Immature natural killer cell (primary cell): Measurements from ENCODE around the gene SLC35A4. TPM values are rescaled to one million over a fixed set of nuclear protein-coding genes. Genes with fewer than 3 reads are reported as not detected.

Experiments
- DNase-seq, 3 donors: peaks; one replicate each; pipeline ENCODE4 v3.0.0; 2022; ENCODE audit warnings: mixed read lengths in 1 of 3
- H3K27ac Mint-ChIP-seq, 6 donors: one replicate each; pipeline ENCODE4 v1.8.0; 2020; ENCODE audit warnings: mixed read lengths in 6 of 6, mild to moderate bottlenecking in 5 of 6, inconsistent platforms in 4 of 6, moderate library complexity in 3 of 6
- H3K27me3 Mint-ChIP-seq, 3 donors: one replicate each; pipeline ENCODE4 v1.8.0; 2020 to 2021; ENCODE audit warnings: low read depth in 3 of 3, mild to moderate bottlenecking in 3 of 3, mixed read lengths in 3 of 3, moderate library complexity in 3 of 3, inconsistent platforms in 1 of 3
- H3K36me3 Mint-ChIP-seq, 3 donors: one replicate each; pipeline ENCODE4 v1.8.0; 2020; ENCODE audit warnings: mixed read lengths in 3 of 3, inconsistent platforms in 2 of 3, mild to moderate bottlenecking in 2 of 3
- H3K4me1 Mint-ChIP-seq, 2 donors: one replicate each; pipeline ENCODE4 v1.8.0; 2020; ENCODE audit warnings: inconsistent platforms in 2 of 2, mild to moderate bottlenecking in 2 of 2, mixed read lengths in 2 of 2, moderate library complexity in 1 of 2
- H3K4me3 Mint-ChIP-seq, 5 donors: one replicate each; pipeline ENCODE4 v1.8.0; 2020; ENCODE audit warnings: mild to moderate bottlenecking in 5 of 5, mixed read lengths in 5 of 5, inconsistent platforms in 3 of 5, moderate library complexity in 3 of 5
- H3K9me3 Mint-ChIP-seq, 6 donors: one replicate each; pipeline ENCODE4 v1.8.0; 2020; ENCODE audit warnings: mild to moderate bottlenecking in 6 of 6, mixed read lengths in 6 of 6, inconsistent platforms in 4 of 6, moderate library complexity in 3 of 6
- polyA plus RNA-seq, 3 donors: library from polyadenylated mRNA; unstranded; fragments of 300-500 nt; fragmentation: Illumina TruSeq; gene quantifications; one replicate each; pipeline ENCODE4 v1.2.3, GENCODE V29; 2021

Gene SLC35A4
- polyA plus RNA-seq, 3 donors from 2014 or later, result 73.3 to 134 (median 131) TPM

- Mint-ChIP-seq H3K4me3 (no peak overlapping the region), H3K27me3 (peaks cover 0 to 3% (median 1%) of the 10 kb centered on the region in 3 donors), H3K9me3 (peaks cover 0 to 2% (median 0%) of the 10 kb centered on the region in 6 donors), H3K27ac (no peak overlapping the region), H3K36me3 (no peaks in the 10 kb centered on the region), H3K4me1 (no peaks in the 10 kb centered on the region)
- no peak for DNase-seq
Observed at GRCh38 chr5:140603734-140604133, 39.1 kb downstream of the SLC35A4 start.

DNA sequence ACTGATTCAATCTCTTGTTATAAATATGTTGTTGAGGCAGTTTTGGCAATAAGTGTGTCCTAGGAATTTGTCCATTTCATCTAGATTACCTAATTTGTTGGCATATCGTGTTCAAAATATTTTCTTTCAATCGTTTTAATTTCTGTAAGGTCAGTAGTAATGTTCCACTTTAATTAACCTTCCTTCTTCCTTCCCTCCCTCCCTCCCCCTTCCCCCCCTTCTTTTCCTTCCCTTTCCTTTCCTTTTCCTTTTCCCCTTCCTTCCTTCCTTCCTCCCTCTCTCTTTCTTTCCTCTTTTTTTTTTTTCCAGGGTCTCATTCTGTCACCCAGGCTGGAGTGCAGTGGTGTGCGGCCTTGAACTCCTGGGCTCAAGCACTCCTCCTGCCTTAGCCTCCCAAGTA lies 41.3 kb downstream of the SLC35A4 start:
- no peak overlapping the region for H3K27ac Mint-ChIP-seq
- no peaks in the 10 kb centered on the region for H3K4me1 Mint-ChIP-seq
- no peak for DNase-seq
- no peak overlapping the region for H3K4me3 Mint-ChIP-seq
- no peaks in the 10 kb centered on the region for H3K36me3 Mint-ChIP-seq
- peaks cover 0 to 2% (median 0%) of the 10 kb centered on the region in 6 donors for H3K9me3 Mint-ChIP-seq
- H3K27me3 Mint-ChIP-seq, result peaks cover 0 to 3% (median 1%) of the 10 kb centered on the region in 3 donors

- Mint-ChIP-seq H3K27ac (no peak overlapping the region), H3K27me3 (peaks cover 0 to 7% (median 7%) of the 10 kb centered on the region in 3 donors), H3K4me1 (peaks cover 0 to 3% of the 10 kb centered on the region in 2 donors), H3K36me3 (no peaks in the 10 kb centered on the region), H3K9me3 (peaks cover 0 to 2% (median 0%) of the 10 kb centered on the region in 6 donors), H3K4me3 (no peak overlapping the region)
- no peak for DNase-seq
Observed at GRCh38 chr5:140607031-140607430, 42.4 kb downstream of the SLC35A4 start.

GRCh38 chr5:140608722-140609121 lies 44.1 kb downstream of the SLC35A4 start:
- Mint-ChIP-seq H3K4me3 (no peak overlapping the region), H3K36me3 (peaks cover 0 to 3% (median 0%) of the 10 kb centered on the region in 3 donors)
- no peak for DNase-seq

DNA sequence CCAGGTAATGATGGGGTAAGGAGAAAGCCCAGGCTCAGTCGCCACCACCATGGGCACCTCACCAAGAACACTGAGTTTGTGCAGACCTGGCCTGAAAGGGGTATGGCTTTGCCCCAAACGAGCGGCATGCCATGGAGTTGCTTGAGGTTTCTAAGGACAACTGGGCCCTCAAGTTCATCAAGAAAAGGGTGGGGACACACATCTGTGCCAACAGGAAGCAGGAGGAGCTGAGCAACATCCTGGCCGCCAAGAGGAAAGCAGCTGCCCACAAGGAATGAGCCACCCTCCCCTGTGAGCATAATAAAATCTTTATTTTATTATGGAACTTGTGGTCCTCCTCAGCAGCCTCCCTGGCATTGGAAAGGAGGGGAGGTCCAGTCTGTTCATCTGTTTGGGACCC lies 44.5 kb downstream of the SLC35A4 start:
- Mint-ChIP-seq H3K27ac (no peak overlapping the region), H3K4me3 (no peak overlapping the region), H3K27me3 (peaks cover 6 to 10% (median 7%) of the 10 kb centered on the region in 3 donors), H3K9me3 (no peaks in the 10 kb centered on the region), H3K4me1 (peaks cover 3 to 4% of the 10 kb centered on the region in 2 donors), H3K36me3 (peaks cover 0 to 3% (median 0%) of the 10 kb centered on the region in 3 donors)
- no peak for DNase-seq

More at GRCh38 chr5:140608722-140609121, 44.1 kb downstream of the SLC35A4 start:
- H3K4me1 Mint-ChIP-seq, result peaks cover 3 to 4% of the 10 kb centered on the region in 2 donors
- H3K27me3 Mint-ChIP-seq, result peaks cover 4 to 8% (median 7%) of the 10 kb centered on the region in 3 donors
- H3K9me3 Mint-ChIP-seq, result no peaks in the 10 kb centered on the region
- H3K27ac Mint-ChIP-seq, result no peak overlapping the region

GRCh38 chr5:140611020-140611521 lies 46.4 kb downstream of the SLC35A4 start:
- peaks cover 3 to 4% of the 10 kb centered on the region in 2 donors for H3K4me1 Mint-ChIP-seq
- no peak for DNase-seq
- H3K9me3 Mint-ChIP-seq, result no peaks in the 10 kb centered on the region
- H3K4me3 Mint-ChIP-seq, result no peak overlapping the region
- H3K27ac Mint-ChIP-seq, result no peak overlapping the region
- H3K27me3 Mint-ChIP-seq, result peaks cover 6 to 12% (median 9%) of the 10 kb centered on the region in 3 donors
- H3K36me3 Mint-ChIP-seq, result peaks cover 0 to 3% (median 0%) of the 10 kb centered on the region in 3 donors

Other genes starting within 250 kb of the SLC35A4 start
- gene HBEGF, start 218.2 kb upstream of the SLC35A4 start, polyA plus RNA-seq, result 1 to 10 TPM in 1 of 3 donors, under 1 TPM in 1, not detected in 1; 0.80 to 2.2 TPM
- not detected for gene SLC4A9, start 204.6 kb upstream of the SLC35A4 start, polyA plus RNA-seq
- 10 to 100 TPM; 37.0 to 86.1 (median 62.7) TPM for gene ANKHD1, start 163.0 kb upstream of the SLC35A4 start, polyA plus RNA-seq
- gene EIF4EBP3, start 17.2 kb upstream of the SLC35A4 start, polyA plus RNA-seq, result 10 to 100 TPM; 12.1 to 38.3 (median 15.4) TPM
- gene SRA1, start 7.4 kb upstream of the SLC35A4 start, polyA plus RNA-seq, result 10 to 100 TPM; 44.5 to 77.4 (median 55.7) TPM
- 1 to 10 TPM in 2 of 3 donors, under 1 TPM in 1; 0.94 to 3.5 (median 3.0) TPM for gene APBB3, start 230 bp upstream of the SLC35A4 start, polyA plus RNA-seq
- 1 to 10 TPM; 3.6 to 5.7 (median 5.3) TPM for gene CD14, start 68.3 kb downstream of the SLC35A4 start, polyA plus RNA-seq
- 10 to 100 TPM in 1 of 3 donors, 1 to 10 TPM in 2; 7.6 to 11.0 (median 8.3) TPM for gene TMCO6, start 74.6 kb downstream of the SLC35A4 start, polyA plus RNA-seq
- gene NDUFA2, start 82.8 kb downstream of the SLC35A4 start, polyA plus RNA-seq, result 100 to 1,000 TPM; 135 to 252 (median 163) TPM
- 100 to 1,000 TPM; 117 to 178 (median 120) TPM for gene IK, start 83.0 kb downstream of the SLC35A4 start, polyA plus RNA-seq
- gene WDR55, start 100.1 kb downstream of the SLC35A4 start, polyA plus RNA-seq, result 10 to 100 TPM; 11.0 to 20.2 (median 13.6) TPM
- not detected for gene DND1, start 108.7 kb downstream of the SLC35A4 start, polyA plus RNA-seq
- gene HARS1, start 126.5 kb downstream of the SLC35A4 start, polyA plus RNA-seq, result 10 to 100 TPM; 52.0 to 90.7 (median 79.5) TPM
- gene HARS2, start 126.6 kb downstream of the SLC35A4 start, polyA plus RNA-seq, result 10 to 100 TPM; 13.2 to 37.7 (median 27.0) TPM
- 10 to 100 TPM; 76.7 to 83.7 (median 78.3) TPM for gene ZMAT2, start 135.6 kb downstream of the SLC35A4 start, polyA plus RNA-seq
- not detected for gene PCDHA1, start 221.3 kb downstream of the SLC35A4 start, polyA plus RNA-seq
- gene PCDHA2, start 230.0 kb downstream of the SLC35A4 start, polyA plus RNA-seq, result not detected
- not detected for gene PCDHA3, start 236.2 kb downstream of the SLC35A4 start, polyA plus RNA-seq
- not detected for gene PCDHA4, start 242.2 kb downstream of the SLC35A4 start, polyA plus RNA-seq